GM12873 (cell line): ENCODE data around the gene CXCL5.

ENCODE experiments used
- CTCF ChIP-seq: IDR thresholded peaks from 2 replicates; pipeline ENCODE4 v1.5.1; 2012; ENCODE audit warnings: low read depth, mild to moderate bottlenecking, moderate library complexity, low read length, control low read depth; ENCODE audit not compliant: insufficient read depth; ENCODE audit errors: missing control alignments

The CXCL5 gene

GRCh38 chr4:73998040-73999011, at the start of gene CXCL5:
TSS of gene CXCL5 (minus strand) at chr4:73998677. CDS start at chr4:73998581, 96 bp downstream.
- no peak for TF ChIP-seq CTCF

GRCh38 chr4:74047152-74047551, 48.7 kb upstream of the CXCL5 start:
- no peak for TF ChIP-seq CTCF

DNA sequence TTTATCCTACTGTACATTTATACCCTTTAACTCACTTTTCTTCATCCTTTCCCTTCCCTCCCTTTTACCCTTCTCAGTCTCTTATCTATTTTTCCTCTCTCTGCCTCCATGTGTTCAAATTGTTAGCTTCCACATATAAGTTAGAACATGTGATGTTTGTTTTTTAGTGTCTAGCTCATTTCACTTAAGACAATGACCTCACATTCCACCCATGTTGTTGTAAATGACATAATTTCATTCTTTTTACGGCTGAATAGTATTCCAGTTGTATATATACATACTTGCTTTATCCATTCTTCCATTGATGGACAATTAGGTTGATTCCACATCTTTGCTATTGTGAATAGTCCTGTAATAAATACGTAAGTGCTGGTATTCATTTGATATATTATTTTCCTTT, 47.3 kb upstream of the CXCL5 start:
- no peak for TF ChIP-seq CTCF

DNA sequence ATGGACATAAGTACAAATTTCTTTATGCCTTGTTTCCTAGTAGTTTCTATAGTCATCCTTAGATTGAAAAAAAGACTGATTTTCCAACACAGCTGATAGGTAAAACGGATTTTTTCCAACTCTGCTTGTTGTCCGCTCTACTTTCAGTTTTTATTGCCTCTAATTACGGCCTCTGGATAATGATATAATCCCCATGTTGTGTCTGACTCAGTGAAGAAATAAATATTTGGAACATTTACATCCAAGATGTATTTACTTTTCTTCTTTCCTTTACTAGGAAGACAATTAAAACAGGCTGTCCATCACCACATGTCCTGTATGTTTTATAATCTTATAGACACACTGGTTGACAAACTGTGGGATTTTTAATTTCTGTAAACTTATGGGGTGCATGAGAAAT, 46.8 kb upstream of the CXCL5 start:
- TF ChIP-seq CTCF = no peak

- no peak for TF ChIP-seq CTCF
Measured at GRCh38 chr4:74044677-74045076, 46.2 kb upstream of the CXCL5 start.

DNA sequence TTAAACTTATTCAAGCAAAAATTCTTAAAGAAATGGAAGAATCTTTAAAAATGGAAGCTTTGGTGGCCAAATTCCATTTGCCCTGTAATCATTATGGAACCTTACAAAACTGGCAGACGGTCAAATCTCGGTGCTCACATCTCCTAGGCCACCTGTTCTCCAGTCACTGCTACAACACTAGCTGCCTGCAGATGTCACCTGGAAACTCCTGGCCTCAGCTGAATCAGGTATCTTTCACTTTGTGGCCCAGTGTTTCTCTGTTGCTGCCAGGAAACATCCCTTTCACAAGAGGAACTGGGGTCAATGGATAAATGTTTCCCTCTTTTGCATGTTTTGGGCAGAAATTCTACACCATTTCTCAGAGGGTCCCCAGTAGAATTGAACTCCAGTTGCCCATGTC, 44.2 kb upstream of the CXCL5 start:
- no peak for TF ChIP-seq CTCF

GRCh38 chr4:74041418-74041817, 42.9 kb upstream of the CXCL5 start:
- TF ChIP-seq CTCF = no peak
